ENCODE measurements around the gene PHLDB1.

GRCh38 chr11:118572061-118572980, 35.1 kb upstream of the PHLDB1 start, which contains the start of gene ARCN1:
- TF ChIP-seq CTCF (IDR thresholded peaks at IDR 0.05) (no peak), POLR2A (IDR thresholded peaks at IDR 0.05) (no peak), POLR2AphosphoS5 (IDR thresholded peaks at IDR 0.05) (peak; percentile 54 to 89 (median 71))

Measured in breast epithelium (tissue), 3 donors.